OCI-LY3 (cell line): Measurements from ENCODE around the gene CFAP99.

Experiments
- H2AFZ ChIP-seq: fragments of 200-600, 300-600 bp; shearing (Covaris generic); 2 replicates; pipeline ENCODE4 v1.6.0; 2014; ENCODE audit warnings: antibody characterized with exemption, low read depth, low read length
- H3K27ac ChIP-seq: fragments of 200-600, 300-600 bp; sonication (generic); 2 replicates; pipeline ENCODE4 v1.5.1; 2014; ENCODE audit warnings: mild to moderate bottlenecking, low read length, moderate library complexity, mixed read lengths
- H3K27me3 ChIP-seq: fragments of 200-600, 300-600 bp; sonication (generic); 2 replicates; pipeline ENCODE4 v1.6.1; 2014; ENCODE audit warnings: low read depth, low read length, mixed read lengths
- H3K36me3 ChIP-seq: fragments of 200-600, 300-600 bp; sonication (generic); replicated peaks from 2 replicates; pipeline ENCODE3; 2014; ENCODE audit warnings: low read depth, low read length, mixed read lengths
- H3K4me1 ChIP-seq: fragments of 300-600, 200-600 bp; sonication (generic); 2 replicates; pipeline ENCODE4 v1.6.1; 2014; ENCODE audit warnings: low read length, mixed read lengths
- H3K4me2 ChIP-seq: fragments of 200-600, 300-600 bp; sonication (generic); 2 replicates; pipeline ENCODE4 v1.6.1; 2014; ENCODE audit warnings: low read length, mixed read lengths
- H3K4me3 ChIP-seq: fragments of 300-600, 200-600 bp; sonication (generic); 2 replicates; pipeline ENCODE4 v1.5.1; 2014; ENCODE audit warnings: antibody characterized with exemption, mild to moderate bottlenecking, low read length, moderate library complexity
- H3K79me2 ChIP-seq: fragments of 300-600, 200-600 bp; shearing (Covaris generic); 2 replicates; pipeline ENCODE4 v1.6.1; 2014; ENCODE audit warnings: mild to moderate bottlenecking, low read length, mixed read lengths
- H3K9ac ChIP-seq: fragments of 300-600, 200-600 bp; shearing (Covaris generic); 2 replicates; pipeline ENCODE4 v1.6.0; 2014; ENCODE audit warnings: mild to moderate bottlenecking, low read length, moderate library complexity
- H3K9me3 ChIP-seq: fragments of 200-600, 300-600 bp; shearing (Covaris generic); 2 replicates; pipeline ENCODE4 v1.6.1; 2014; ENCODE audit warnings: low read length, mixed read lengths; ENCODE audit not compliant: insufficient read depth
- H4K20me1 ChIP-seq: fragments of 200-600, 300-600 bp; sonication (generic); 2 replicates; pipeline ENCODE4 v1.6.1; 2016; ENCODE audit warnings: low read length, mixed read lengths; ENCODE audit not compliant: insufficient read depth
- CTCF ChIP-seq: fragments of 200-600, 300-600 bp; sonication (generic); IDR thresholded peaks from 2 replicates; pipeline ENCODE4 v1.5.1; 2014; ENCODE audit warnings: antibody characterized with exemption, low read length, low read depth
- EZH2phosphoT487 ChIP-seq: fragments of 200-600 bp; shearing (Covaris generic); IDR thresholded peaks from 2 replicates; pipeline ENCODE4 v1.6.1; 2018; ENCODE audit warnings: antibody characterized with exemption, mixed run types, low read depth

CFAP99 gene

DNA sequence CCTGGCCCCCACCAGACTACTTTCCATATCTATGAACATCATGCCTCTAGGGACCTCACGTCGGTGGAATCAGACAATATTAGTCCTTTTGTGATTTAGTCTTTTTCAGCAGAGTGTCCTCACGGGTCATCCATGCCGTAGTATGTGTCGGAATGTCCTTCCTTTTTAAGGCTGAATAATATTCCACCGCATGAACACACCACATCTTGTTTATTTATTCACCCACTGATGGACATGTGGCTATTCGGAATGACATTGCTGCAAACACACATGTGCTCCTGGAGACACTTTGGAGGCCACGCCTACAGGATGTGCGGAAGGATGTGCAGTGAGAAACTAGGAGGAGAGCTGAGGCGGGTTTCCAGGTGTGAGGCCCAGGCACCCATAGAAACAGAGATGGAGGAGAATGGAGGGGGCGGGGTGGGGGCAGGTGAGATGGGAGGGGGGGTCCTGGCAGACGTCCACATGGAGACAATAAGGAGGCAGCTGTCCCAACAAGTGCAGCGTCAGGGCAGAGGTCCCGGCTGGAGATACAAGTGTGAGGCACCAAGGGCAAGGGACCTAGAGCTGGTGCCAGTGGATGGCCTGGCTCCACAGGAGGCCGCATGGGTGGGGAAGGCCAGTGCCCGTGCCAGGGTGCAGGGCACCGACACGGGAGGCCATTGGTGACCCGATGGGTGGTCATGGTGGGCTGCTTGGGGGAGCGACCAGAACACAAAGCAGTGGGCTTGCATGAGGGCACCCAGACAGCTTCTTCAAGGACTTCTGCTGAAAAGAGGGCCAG is 21.0 kb upstream of the CFAP99 start:
- no peaks in the 10 kb centered on the region for H4K20me1 ChIP-seq
- no peak overlapping the region for H3K4me2 ChIP-seq
- no peak overlapping the region for H3K27ac ChIP-seq
- H2AFZ ChIP-seq, result no peak overlapping the region
- no peaks in the 10 kb centered on the region for H3K9me3 ChIP-seq
- H3K4me3 ChIP-seq, result no peak overlapping the region
- no peaks in the 10 kb centered on the region for H3K79me2 ChIP-seq
- H3K9ac ChIP-seq, result no peak overlapping the region
- H3K4me1 ChIP-seq, result no peaks in the 10 kb centered on the region
- H3K36me3 ChIP-seq, result no peaks in the 10 kb centered on the region
- H3K27me3 ChIP-seq, result no peaks in the 10 kb centered on the region
- TF ChIP-seq EZH2phosphoT487 (no peak), CTCF (no peak)

DNA sequence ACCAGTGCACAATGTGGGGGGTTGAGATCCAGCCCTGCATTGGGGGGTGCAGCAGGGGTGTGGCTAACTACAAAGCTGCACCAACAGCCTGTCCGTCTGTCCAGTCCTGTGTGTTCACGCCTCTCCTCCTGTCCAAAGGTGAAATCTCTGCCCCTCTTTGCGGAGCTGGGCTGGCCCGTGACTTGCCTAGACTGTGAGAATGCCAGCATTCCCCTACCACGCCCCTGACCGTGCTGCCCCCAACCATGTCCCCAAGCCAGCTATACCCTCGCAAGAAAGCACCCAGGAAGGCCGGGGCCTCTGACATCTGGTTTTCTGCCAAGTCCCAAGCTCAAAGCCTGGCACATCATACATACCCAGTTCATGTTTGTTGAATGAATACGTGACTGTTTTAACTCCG is 19.5 kb upstream of the CFAP99 start:
- Histone ChIP-seq H3K4me3 (no peak overlapping the region), H3K79me2 (no peaks in the 10 kb centered on the region), H3K9me3 (no peaks in the 10 kb centered on the region), H3K27me3 (no peaks in the 10 kb centered on the region), H3K36me3 (no peaks in the 10 kb centered on the region), H3K27ac (no peak overlapping the region), H3K4me1 (no peaks in the 10 kb centered on the region), H3K4me2 (no peak overlapping the region), H4K20me1 (no peaks in the 10 kb centered on the region), H2AFZ (no peak overlapping the region), H3K9ac (no peak overlapping the region)
- TF ChIP-seq EZH2phosphoT487, result no peak
- no peak for TF ChIP-seq CTCF

DNA sequence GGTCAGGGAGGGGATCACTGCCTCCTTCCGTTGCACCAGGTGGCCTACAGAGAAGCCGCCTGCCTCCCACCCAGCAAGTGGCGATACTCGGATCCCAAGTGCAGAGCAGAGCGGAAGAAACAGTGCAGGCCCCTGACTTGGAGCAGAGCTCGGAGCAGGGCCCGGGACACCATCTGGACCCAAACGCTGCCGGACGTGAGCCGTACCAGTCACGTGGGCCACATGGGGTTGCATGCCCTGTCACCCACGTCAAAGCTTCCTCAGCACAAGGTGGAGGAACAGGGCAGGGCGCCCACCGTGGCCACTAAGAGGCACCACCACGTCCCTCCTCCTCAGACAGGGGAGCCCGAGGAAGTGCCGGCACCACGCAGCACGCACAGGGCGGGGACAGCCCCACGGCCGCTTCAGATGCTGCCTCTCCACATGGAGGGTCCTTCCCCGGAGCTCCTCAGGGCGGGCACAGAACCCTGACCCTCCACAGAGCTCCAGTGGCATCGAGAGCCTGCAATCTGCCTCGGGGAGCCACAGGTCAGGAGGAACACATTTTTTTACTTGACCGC is 19.0 kb upstream of the CFAP99 start:
- no peaks in the 10 kb centered on the region for H3K4me1 ChIP-seq
- H3K27me3 ChIP-seq, result no peaks in the 10 kb centered on the region
- no peaks in the 10 kb centered on the region for H3K9me3 ChIP-seq
- H2AFZ ChIP-seq, result no peak overlapping the region
- H3K4me3 ChIP-seq, result no peak overlapping the region
- TF ChIP-seq EZH2phosphoT487 (no peak), CTCF (no peak)
- no peak overlapping the region for H3K4me2 ChIP-seq
- H4K20me1 ChIP-seq, result no peaks in the 10 kb centered on the region
- no peaks in the 10 kb centered on the region for H3K79me2 ChIP-seq
- H3K36me3 ChIP-seq, result no peaks in the 10 kb centered on the region
- no peak overlapping the region for H3K9ac ChIP-seq
- no peak overlapping the region for H3K27ac ChIP-seq

DNA sequence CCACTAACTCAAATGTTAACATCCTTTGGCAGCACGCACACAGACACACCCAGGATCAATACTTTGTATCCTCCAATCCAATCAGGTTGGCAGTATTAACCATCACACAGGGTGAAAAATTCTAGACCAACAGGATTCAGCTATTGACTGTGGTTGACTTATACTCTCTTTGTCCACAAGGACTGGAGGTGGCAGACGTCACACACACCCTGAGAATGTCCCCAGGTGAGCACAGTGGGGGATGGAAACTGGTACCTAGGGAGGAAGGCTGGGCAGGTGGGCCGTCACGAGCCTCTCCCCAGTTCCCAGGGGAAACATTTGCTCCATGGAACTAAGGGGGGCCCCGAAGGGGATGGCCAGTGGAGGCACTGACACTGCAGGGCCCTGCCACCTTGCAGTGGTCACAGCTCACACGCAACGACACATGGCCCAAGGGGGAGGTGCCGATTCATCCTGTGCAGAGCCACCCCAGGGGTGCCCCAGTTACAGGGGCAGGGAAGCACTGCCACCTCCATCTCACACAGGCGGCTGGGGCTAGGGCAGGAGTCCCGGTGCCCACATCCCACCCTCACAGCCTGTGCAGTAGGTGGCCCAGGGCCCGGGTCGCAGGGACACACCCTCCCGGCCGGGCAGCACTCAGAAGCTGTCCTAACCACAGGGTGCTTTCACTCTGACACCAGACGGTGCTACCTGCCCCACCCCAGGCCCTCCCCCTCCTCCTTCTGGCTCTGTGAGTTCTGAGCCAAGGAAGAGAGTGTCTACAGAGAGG is 17.7 kb upstream of the CFAP99 start:
- Histone ChIP-seq H3K27ac (no peak overlapping the region), H3K36me3 (no peaks in the 10 kb centered on the region), H3K4me2 (no peak overlapping the region), H3K4me3 (no peak overlapping the region), H4K20me1 (no peaks in the 10 kb centered on the region), H3K9me3 (no peaks in the 10 kb centered on the region), H3K9ac (no peak overlapping the region), H3K27me3 (no peaks in the 10 kb centered on the region), H3K4me1 (no peaks in the 10 kb centered on the region), H2AFZ (no peak overlapping the region), H3K79me2 (no peaks in the 10 kb centered on the region)
- TF ChIP-seq EZH2phosphoT487 (no peak), CTCF (no peak)
